Natural killer cell (primary cell): Measurements from ENCODE around the gene P2RY6. TPM values are rescaled to one million over a fixed set of nuclear protein-coding genes. Genes with fewer than 3 reads are reported as not detected.

ENCODE experiments used
- ATAC-seq, 3 donors: fragments of 150-1000 bp in 2 of 3; fragments of 200-7000 bp in 1 of 3; cut with Tn5 transposase; 1 replicate in 1 of 3; 2 replicates in 2 of 3; pipeline ENCODE4 v1.10.0; 2021; ENCODE audit warnings: mild to moderate bottlenecking in 2 of 3, moderate library complexity in 2 of 3
- DNase-seq, 2 donors: peaks; one replicate each; pipeline versions ENCODE4 v3.0.0 to v3.0.0-alpha.2; 2013 to 2021; ENCODE audit warnings: mixed read lengths in 1 of 2
- H3K27ac ChIP-seq: one replicate; pipeline ENCODE4 v1.5.1; 2013; ENCODE audit warnings: mild to moderate bottlenecking, low read length
- H3K27me3 ChIP-seq: one replicate; pipeline ENCODE4 v1.6.1; 2013; ENCODE audit warnings: low read length; ENCODE audit not compliant: control insufficient read depth, insufficient read depth
- H3K36me3 ChIP-seq: one replicate; pipeline ENCODE4 v1.6.1; 2013; ENCODE audit warnings: low read length; ENCODE audit not compliant: control insufficient read depth, insufficient read depth
- H3K4me1 ChIP-seq: one replicate; pipeline ENCODE4 v1.6.1; 2013; ENCODE audit warnings: low read length; ENCODE audit not compliant: control insufficient read depth, insufficient read depth
- H3K4me3 ChIP-seq: one replicate; pipeline ENCODE4 v1.5.1; 2013; ENCODE audit warnings: low read length
- H3K9me3 ChIP-seq: one replicate; pipeline ENCODE4 v1.6.1; 2013; ENCODE audit warnings: low read length; ENCODE audit not compliant: control insufficient read depth, insufficient read depth
- H3K27ac Mint-ChIP-seq, 2 donors: one replicate each; pipeline ENCODE4 v1.8.0; 2022; ENCODE audit warnings: mild to moderate bottlenecking in 2 of 2, mixed read lengths in 2 of 2, moderate library complexity in 1 of 2
- H3K27me3 Mint-ChIP-seq, 2 donors: one replicate each; pipeline ENCODE4 v1.8.0; 2022; ENCODE audit warnings: low read depth in 2 of 2, mixed read lengths in 2 of 2
- H3K36me3 Mint-ChIP-seq: one replicate; pipeline ENCODE4 v1.8.0; 2022; ENCODE audit warnings: mixed read lengths
- H3K4me1 Mint-ChIP-seq, 2 donors: one replicate each; pipeline ENCODE4 v1.8.0; 2022; ENCODE audit warnings: mixed read lengths in 2 of 2
- H3K4me3 Mint-ChIP-seq: one replicate; pipeline ENCODE4 v1.8.0; 2022; ENCODE audit warnings: mild to moderate bottlenecking, moderate library complexity, mixed read lengths
- H3K9me3 Mint-ChIP-seq, 2 donors: one replicate each; pipeline ENCODE4 v1.8.0; 2022; ENCODE audit warnings: mixed read lengths in 2 of 2
- WGBS: methylation state at CpG from one replicate; pipeline ENCODE4 v1.1.7; 2013; ENCODE audit warnings: missing lambda C conversion rate; ENCODE audit not compliant: insufficient coverage; 5-methylcytosine and 5-hydroxymethylcytosine counted together
- intact Hi-C: fragments of 100-400 bp; cut with micrococcal nuclease; formaldehyde crosslinking; loops from one replicate; pipeline ENCODE4 v1.14.2; 2022
- total RNA-seq, 4 donors: library from RNA; stranded (reverse); fragments of 120-200 nt in 1 of 4; gene quantifications; one replicate each; pipeline versions ENCODE4 v1.2.3 to v1.2.4, GENCODE V29; 2013 to 2022
- TF ChIP-seq, protein P1 (sequence below): fragments of 200-600 bp; IDR thresholded peaks from one replicate; pipeline ENCODE4 v1.8.0; 2022; ENCODE audit warnings: antibody characterized with exemption

Gene P2RY6
- total RNA-seq, 3 donors from 2014 or later (not counting 1 experiment from before 2014, with no cell fraction given): 0.24 to 0.40 TPM; not detected in 1

DNA sequence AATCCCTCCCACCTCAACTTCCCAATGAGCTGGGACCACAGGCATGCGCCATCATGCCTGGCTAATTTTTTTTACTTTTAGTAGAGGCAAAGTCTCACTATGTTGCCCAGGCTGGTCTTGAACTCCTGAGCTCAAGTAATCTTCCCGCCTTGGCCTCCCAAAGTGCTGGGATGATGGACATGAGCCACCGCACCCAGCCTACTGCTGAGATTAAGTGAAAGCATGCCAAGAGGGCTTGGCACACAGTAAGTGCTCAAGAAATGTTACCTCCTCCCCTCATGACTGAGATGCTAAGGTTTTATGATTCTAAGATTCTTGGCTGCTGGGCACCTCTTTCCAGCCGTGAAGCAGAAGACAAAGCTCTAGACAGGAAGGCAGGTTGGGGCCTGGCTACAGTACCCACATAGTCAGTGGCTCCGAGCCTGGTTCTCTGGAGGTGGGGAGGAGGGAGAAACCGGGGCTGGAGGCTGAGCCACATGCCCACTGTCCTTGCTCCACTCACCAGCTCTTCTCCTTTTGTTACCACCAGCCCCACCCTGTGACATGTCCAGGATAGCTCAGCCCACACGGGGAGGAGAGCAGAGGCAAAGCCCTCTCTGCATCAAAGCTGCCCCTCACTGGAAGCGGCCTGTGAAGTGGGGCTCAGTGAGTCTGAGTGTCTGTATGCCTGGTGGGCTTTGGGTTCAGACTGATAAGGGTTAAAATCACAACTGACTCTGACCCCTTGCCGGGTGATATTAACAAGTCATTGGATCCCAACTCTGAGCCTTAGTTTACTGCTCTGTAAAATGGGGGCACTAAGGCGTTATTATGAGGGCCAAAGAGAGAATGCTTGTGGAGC, 48.8 kb downstream of the P2RY6 start:
- Histone ChIP-seq H3K36me3 (no peaks in the 10 kb centered on the region), H3K4me3 (no peak overlapping the region), H3K27ac (no peak overlapping the region), H3K4me1 (no peaks in the 10 kb centered on the region), H3K27me3 (no peaks in the 10 kb centered on the region), H3K9me3 (no peaks in the 10 kb centered on the region)
- ATAC-seq (no peak), DNase-seq (no peak)
- TF ChIP-seq, protein P1, sequence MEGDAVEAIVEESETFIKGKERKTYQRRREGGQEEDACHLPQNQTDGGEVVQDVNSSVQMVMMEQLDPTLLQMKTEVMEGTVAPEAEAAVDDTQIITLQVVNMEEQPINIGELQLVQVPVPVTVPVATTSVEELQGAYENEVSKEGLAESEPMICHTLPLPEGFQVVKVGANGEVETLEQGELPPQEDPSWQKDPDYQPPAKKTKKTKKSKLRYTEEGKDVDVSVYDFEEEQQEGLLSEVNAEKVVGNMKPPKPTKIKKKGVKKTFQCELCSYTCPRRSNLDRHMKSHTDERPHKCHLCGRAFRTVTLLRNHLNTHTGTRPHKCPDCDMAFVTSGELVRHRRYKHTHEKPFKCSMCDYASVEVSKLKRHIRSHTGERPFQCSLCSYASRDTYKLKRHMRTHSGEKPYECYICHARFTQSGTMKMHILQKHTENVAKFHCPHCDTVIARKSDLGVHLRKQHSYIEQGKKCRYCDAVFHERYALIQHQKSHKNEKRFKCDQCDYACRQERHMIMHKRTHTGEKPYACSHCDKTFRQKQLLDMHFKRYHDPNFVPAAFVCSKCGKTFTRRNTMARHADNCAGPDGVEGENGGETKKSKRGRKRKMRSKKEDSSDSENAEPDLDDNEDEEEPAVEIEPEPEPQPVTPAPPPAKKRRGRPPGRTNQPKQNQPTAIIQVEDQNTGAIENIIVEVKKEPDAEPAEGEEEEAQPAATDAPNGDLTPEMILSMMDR: no peak
- intact Hi-C loops: no loop called here
- WGBS: 56% methylated on average over 10 of the region's 10 CpGs
- Mint-ChIP-seq H3K27me3 (no peaks in the 10 kb centered on the region), H3K9me3 (no peaks in the 10 kb centered on the region), H3K4me1 (peaks cover 0 to 6% of the 10 kb centered on the region in 2 donors), H3K4me3 (no peak overlapping the region), H3K27ac (peak overlapping the region in 1 of 2 donors; percentile 25), H3K36me3 (no peaks in the 10 kb centered on the region)

GRCh38 chr11:73321604-73322381, 49.7 kb downstream of the P2RY6 start:
- peak in 1 of 3 donors; percentile 3 for ATAC-seq
- TF ChIP-seq, protein P1: no peak
- no peaks in the 10 kb centered on the region for H3K9me3 ChIP-seq
- no peaks in the 10 kb centered on the region for H3K4me1 ChIP-seq
- no peaks in the 10 kb centered on the region for H3K27me3 ChIP-seq
- peak overlapping the region in 1 of 2 donors; percentile 25 for H3K27ac Mint-ChIP-seq
- peaks cover 0 to 6% of the 10 kb centered on the region in 2 donors for H3K4me1 Mint-ChIP-seq
- 42% methylated on average over 10 of the region's 10 CpGs for WGBS
- no peak overlapping the region for H3K27ac ChIP-seq
- no peak overlapping the region for H3K4me3 ChIP-seq
- no peak overlapping the region for H3K4me3 Mint-ChIP-seq
- no peak for DNase-seq
- H3K9me3 Mint-ChIP-seq: no peaks in the 10 kb centered on the region
- no peaks in the 10 kb centered on the region for H3K36me3 ChIP-seq
- intact Hi-C loops: no loop called here
- H3K27me3 Mint-ChIP-seq: no peaks in the 10 kb centered on the region
- H3K36me3 Mint-ChIP-seq: no peaks in the 10 kb centered on the region

DNA sequence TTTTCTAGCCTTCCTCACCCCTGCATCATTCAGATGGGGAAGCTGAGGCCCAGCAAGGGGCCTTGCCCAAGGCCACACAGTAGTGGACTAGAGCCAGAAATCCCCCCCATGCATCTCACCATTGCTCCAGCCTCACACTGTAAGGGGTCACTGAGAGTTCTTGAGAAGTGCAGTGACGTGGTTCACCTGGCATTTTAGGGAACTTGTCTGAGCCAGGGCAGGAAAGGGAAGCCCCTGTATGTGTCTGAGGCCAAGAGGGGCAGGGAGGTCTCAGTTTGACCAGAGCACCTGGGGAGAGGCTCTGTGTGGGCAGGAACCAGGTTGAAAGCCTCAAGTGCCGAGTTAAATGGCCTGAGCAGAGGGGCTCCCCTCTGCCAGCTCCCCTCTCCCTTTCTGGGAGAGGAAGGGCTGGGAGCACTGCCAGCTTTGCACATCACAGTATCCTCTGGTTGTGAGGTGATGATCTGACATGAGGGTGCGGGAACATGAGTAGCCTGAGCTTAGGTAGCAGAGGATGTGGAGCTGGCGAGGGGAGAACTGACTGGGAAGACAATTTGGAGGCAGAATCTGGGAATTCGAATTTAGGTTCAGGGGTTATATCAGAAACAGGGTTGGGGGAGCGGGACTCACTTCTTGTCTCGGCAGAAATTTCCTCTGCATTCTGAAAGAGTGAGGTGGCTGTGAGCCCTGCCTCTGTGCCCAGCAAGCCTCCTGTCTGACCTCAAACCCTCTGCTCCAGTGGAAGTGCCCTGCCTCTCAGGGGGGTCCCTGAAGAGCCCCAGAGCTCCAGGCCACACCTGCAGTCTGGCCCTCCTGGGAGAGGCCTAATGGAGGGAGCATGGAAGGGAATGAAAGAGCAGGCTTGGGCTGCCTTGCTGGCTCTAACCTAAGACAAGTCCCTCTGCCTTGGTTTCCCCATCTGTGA, 50.5 kb downstream of the P2RY6 start:
- intact Hi-C loops: no loop called here
- 65% methylated on average over 7 of the region's 7 CpGs for WGBS
- no peaks in the 10 kb centered on the region for H3K27me3 Mint-ChIP-seq
- no peaks in the 10 kb centered on the region for H3K36me3 ChIP-seq
- H3K36me3 Mint-ChIP-seq: no peaks in the 10 kb centered on the region
- no peaks in the 10 kb centered on the region for H3K9me3 Mint-ChIP-seq
- H3K9me3 ChIP-seq: no peaks in the 10 kb centered on the region
- H3K4me3 ChIP-seq: no peak overlapping the region
- TF ChIP-seq, protein P1: no peak
- no peak overlapping the region for H3K4me3 Mint-ChIP-seq
- peaks cover 0 to 13% of the 10 kb centered on the region in 2 donors for H3K4me1 Mint-ChIP-seq
- H3K27ac Mint-ChIP-seq: no peak overlapping the region
- DNase-seq (no peak), ATAC-seq (peak in 1 of 3 donors; percentile 24)
- no peaks in the 10 kb centered on the region for H3K4me1 ChIP-seq
- H3K27ac ChIP-seq: no peak overlapping the region
- H3K27me3 ChIP-seq: no peaks in the 10 kb centered on the region
